Esophagus muscularis mucosa (tissue), 4 donors: ENCODE measurements around the gene AAR2. TPM values are rescaled to one million over a fixed set of nuclear protein-coding genes. Genes with fewer than 3 reads are reported as not detected.

Experiments used
- DNase-seq: peaks from one replicate; pipeline ENCODE4 v3.0.0-alpha.2; 2017; ENCODE audit errors: extremely low spot score
- H3K27ac ChIP-seq, 4 donors: fragments of 200-600 bp; sonication (generic); replicated peaks in 1 of 4; 1 replicate in 3 of 4; 2 replicates in 1 of 4; pipeline ENCODE4 v1.5.1; 2016 to 2019; ENCODE audit warnings: mild to moderate bottlenecking in 1 of 4
- H3K27me3 ChIP-seq, 4 donors: fragments of 200-600 bp; sonication (generic); one replicate each; pipeline versions ENCODE4 v1.5.1 to v1.6.0; 2016 to 2019
- H3K36me3 ChIP-seq, 4 donors: fragments of 200-600 bp; sonication (generic); one replicate each; pipeline ENCODE4 v1.5.1; 2016 to 2019
- H3K4me1 ChIP-seq, 4 donors: fragments of 200-600 bp; sonication (generic); one replicate each; pipeline ENCODE4 v1.5.1; 2016 to 2019
- H3K4me3 ChIP-seq, 4 donors: fragments of 200-600 bp; sonication (generic); 1 replicate in 2 of 4; 2 replicates in 2 of 4; pipeline ENCODE4 v1.5.1; 2016 to 2019; ENCODE audit warnings: mild to moderate bottlenecking in 4 of 4, moderate library complexity in 1 of 4
- H3K9me3 ChIP-seq, 4 donors: fragments of 200-600 bp; sonication (generic); 1 replicate in 3 of 4; 2 replicates in 1 of 4; pipeline ENCODE4 v1.5.1; 2016 to 2019
- EP300 ChIP-seq: sonication (generic); formaldehyde crosslinking; IDR thresholded peaks from one replicate; pipeline ENCODE4 v1.6.1; 2017; ENCODE audit warnings: antibody characterized with exemption
- POLR2A ChIP-seq: fragments of 450-650 bp; IDR thresholded peaks from one replicate; pipeline ENCODE4 v1.6.1; 2017; ENCODE audit warnings: antibody characterized with exemption, moderate library complexity, mild to moderate bottlenecking, low read depth
- POLR2AphosphoS5 ChIP-seq, 2 donors: sonication (generic); formaldehyde crosslinking; IDR thresholded peaks; one replicate each; pipeline ENCODE4 v1.6.1; 2017; ENCODE audit warnings: antibody characterized with exemption in 2 of 2
- WGBS: methylation state at CpG from one replicate; pipeline ENCODE4 v1.1.5; 2018; 5-methylcytosine and 5-hydroxymethylcytosine counted together
- intact Hi-C: fragments of 100-400 bp; cut with DNase I; formaldehyde crosslinking; loops from one replicate; pipeline ENCODE4 v1.15.1; 2023
- total RNA-seq, 4 donors: library from RNA; depleted of rRNA; stranded (reverse); fragments of >200 nt; gene quantifications; one replicate each; pipeline versions ENCODE4 v1.1.0 to v1.2.1, GENCODE V29; 2016
- TF ChIP-seq, protein P1 (sequence below), 3 experiments: fragments of 200-600 bp in 2 of 3; fragments of 450-650 bp in 1 of 3; sonication (generic) in 2 of 3; IDR thresholded peaks; one replicate each; pipeline ENCODE4 v1.5.1; 2017 to 2019; ENCODE audit warnings: antibody characterized with exemption in 3 of 3, mild to moderate bottlenecking in 2 of 3, moderate library complexity in 1 of 3

The AAR2 gene
- total RNA-seq, 4 donors from 2014 or later = 37.8 to 53.7 (median 47.2) TPM

DNA sequence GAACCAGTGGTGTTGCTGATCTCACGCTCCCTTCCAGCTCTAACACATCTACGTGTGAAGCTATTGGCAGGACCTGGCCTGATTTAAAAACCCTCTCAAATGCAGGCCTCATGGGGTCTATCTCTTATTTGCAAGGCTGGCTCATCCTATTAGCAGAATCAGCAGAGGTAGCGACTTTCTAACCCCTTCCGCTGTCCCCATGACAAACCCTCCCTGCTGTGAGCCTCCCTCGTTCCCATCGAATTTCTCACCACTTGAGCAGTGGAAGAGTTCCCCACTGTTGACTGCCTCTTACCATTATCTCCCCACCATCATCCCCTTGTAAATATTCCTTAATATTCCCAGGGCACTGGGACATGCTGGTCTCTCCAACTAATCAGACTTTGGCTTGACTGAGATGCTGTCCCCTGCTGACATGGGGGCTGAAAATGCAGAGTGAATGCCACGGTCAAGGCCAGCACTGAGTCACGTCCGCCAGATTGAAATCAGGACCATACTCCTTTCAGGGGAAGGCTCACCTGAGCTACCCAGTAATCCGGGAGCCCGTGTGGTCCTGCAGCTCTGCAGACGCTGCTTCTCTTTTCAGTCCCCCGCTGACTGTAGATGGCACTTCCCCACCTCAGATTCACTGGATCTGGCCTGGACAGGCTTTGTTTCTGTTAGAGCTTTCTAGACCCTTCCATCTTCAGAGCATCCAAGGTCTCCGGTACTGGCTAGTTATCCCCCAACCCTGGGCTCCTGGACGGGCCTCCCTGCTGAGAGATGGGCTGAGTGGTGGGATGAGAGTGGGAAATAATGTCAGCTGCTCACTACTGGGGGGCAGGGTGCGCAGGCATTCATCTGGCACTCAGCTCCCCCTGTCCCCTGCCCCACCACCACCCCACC lies 23.1 kb downstream of the AAR2 start:
- Histone ChIP-seq H3K4me1 (no peaks in the 10 kb centered on the region), H3K27ac (no peak overlapping the region), H3K36me3 (peaks cover 22 to 33% (median 25%) of the 10 kb centered on the region in 4 donors), H3K9me3 (no peaks in the 10 kb centered on the region), H3K4me3 (no peak overlapping the region), H3K27me3 (no peaks in the 10 kb centered on the region)
- intact Hi-C loops = no loop called here
- no peak for DNase-seq
- TF ChIP-seq POLR2A (no peak), POLR2AphosphoS5 (IDR thresholded peaks at IDR 0.05) (no peak), EP300 (no peak)
- TF ChIP-seq, protein P1, sequence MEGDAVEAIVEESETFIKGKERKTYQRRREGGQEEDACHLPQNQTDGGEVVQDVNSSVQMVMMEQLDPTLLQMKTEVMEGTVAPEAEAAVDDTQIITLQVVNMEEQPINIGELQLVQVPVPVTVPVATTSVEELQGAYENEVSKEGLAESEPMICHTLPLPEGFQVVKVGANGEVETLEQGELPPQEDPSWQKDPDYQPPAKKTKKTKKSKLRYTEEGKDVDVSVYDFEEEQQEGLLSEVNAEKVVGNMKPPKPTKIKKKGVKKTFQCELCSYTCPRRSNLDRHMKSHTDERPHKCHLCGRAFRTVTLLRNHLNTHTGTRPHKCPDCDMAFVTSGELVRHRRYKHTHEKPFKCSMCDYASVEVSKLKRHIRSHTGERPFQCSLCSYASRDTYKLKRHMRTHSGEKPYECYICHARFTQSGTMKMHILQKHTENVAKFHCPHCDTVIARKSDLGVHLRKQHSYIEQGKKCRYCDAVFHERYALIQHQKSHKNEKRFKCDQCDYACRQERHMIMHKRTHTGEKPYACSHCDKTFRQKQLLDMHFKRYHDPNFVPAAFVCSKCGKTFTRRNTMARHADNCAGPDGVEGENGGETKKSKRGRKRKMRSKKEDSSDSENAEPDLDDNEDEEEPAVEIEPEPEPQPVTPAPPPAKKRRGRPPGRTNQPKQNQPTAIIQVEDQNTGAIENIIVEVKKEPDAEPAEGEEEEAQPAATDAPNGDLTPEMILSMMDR (IDR thresholded peaks at IDR 0.05) = no peak
- WGBS = 73% methylated on average over 15 of the region's 16 CpGs

DNA sequence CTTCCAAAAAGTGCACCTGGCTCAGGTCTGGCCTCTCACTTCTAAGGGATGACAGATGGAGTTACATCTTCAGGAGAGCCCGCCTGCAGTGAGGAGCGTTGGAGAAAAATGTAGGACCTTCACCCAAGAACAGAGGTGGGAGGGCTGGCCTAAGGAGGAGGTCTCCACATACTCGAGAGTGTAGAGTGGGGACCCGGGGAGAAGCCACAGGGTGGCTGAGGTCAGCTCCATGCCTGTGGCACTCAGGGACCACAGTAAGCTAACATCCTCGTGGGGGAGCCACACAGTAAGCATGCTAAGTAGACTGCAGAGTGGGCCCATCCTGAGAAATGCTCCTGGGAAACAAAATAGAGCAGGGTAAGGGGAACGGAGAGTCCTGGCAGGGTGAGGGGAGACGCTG lies 24.0 kb downstream of the AAR2 start:
- Histone ChIP-seq H3K27ac (no peak overlapping the region), H3K9me3 (no peaks in the 10 kb centered on the region), H3K4me3 (no peak overlapping the region), H3K27me3 (no peaks in the 10 kb centered on the region), H3K4me1 (no peaks in the 10 kb centered on the region), H3K36me3 (peaks cover 16 to 24% (median 21%) of the 10 kb centered on the region in 4 donors)
- WGBS = 70% methylated on average over 7 of the region's 7 CpGs
- DNase-seq = no peak
- TF ChIP-seq POLR2AphosphoS5 (IDR thresholded peaks at IDR 0.05) (no peak), EP300 (no peak), POLR2A (no peak)
- TF ChIP-seq, protein P1 (IDR thresholded peaks at IDR 0.05) = no peak
- intact Hi-C loops = no loop called here

DNA sequence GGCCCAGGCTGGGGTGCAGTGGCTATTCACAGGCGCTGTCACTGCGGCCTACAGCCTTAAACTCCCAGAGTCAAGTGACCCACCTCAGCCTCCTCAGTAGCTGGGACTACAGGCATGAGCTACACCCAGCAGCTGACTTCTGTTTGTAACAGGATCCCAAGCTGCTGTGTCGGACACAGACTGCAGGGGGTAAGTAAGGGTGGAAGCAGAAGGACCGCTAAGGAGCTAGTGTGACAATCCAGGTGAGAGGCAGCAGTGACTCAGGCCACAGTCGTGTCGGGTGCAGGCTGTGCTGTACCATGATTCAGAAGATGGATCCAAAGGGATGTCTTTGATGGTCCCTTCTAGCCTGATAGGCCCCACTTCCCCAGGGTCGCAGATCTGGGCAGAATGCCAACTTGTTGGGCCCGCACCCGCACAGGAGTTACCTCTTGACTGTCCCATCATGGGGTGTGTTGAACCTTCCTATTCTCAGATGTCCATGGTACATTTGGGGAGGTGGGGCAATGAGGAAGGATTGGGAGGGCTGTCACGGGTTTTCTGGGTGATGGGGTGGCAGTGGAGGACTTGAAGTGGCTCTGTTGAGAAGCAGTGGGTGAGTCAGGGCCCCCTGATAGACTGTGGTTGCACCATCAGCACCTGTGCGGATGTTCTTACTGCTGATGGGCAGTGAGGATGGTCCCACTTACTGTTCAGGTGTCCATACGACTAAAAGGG lies 25.3 kb downstream of the AAR2 start:
- no peak overlapping the region for H3K4me3 ChIP-seq
- peaks cover 4 to 12% (median 8%) of the 10 kb centered on the region in 4 donors for H3K36me3 ChIP-seq
- intact Hi-C loops = no loop called here
- TF ChIP-seq POLR2AphosphoS5 (IDR thresholded peaks at IDR 0.05) = no peak
- TF ChIP-seq, protein P1 (IDR thresholded peaks at IDR 0.05) = no peak
- no peak for TF ChIP-seq EP300
- TF ChIP-seq POLR2A = no peak
- no peaks in the 10 kb centered on the region for H3K9me3 ChIP-seq
- no peak for DNase-seq
- 79% methylated on average over 12 of the region's 12 CpGs for WGBS
- no peaks in the 10 kb centered on the region for H3K27me3 ChIP-seq
- H3K27ac ChIP-seq = no peak overlapping the region
- no peaks in the 10 kb centered on the region for H3K4me1 ChIP-seq

DNA sequence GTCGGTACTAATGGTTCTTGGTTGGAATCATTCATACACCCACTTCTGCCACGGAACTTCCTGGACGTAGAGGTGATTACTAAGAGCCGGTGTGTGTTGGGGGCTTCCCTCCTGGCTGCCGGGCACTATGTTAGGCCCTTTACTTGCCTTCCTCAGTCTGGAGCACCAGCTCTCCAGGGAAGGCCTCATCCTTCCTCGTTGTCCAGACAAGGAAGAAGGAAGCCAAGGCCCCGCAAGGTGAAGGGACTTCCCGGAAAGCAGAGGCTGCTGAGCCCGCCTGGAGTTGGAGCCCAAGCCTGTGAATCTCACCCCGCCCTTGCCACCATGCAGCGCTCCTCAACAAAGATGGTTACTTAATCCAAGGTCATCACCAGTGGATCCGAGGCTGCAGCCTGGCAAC lies 26.2 kb downstream of the AAR2 start:
- H3K27me3 ChIP-seq = no peaks in the 10 kb centered on the region
- 94% methylated on average over 7 of the region's 12 CpGs for WGBS
- no peaks in the 10 kb centered on the region for H3K9me3 ChIP-seq
- intact Hi-C loops = no loop called here
- TF ChIP-seq POLR2AphosphoS5 (IDR thresholded peaks at IDR 0.05) (no peak), POLR2A (no peak), EP300 (no peak)
- TF ChIP-seq, protein P1 (IDR thresholded peaks at IDR 0.05) = no peak
- peaks cover 0 to 3% (median under 1%) of the 10 kb centered on the region in 4 donors for H3K36me3 ChIP-seq
- H3K27ac ChIP-seq = no peak overlapping the region
- H3K4me3 ChIP-seq = no peak overlapping the region
- no peaks in the 10 kb centered on the region for H3K4me1 ChIP-seq
- no peak for DNase-seq
